Glutamatergic neuron (in vitro differentiated cells): ENCODE measurements around the gene ACSM2A. TPM values are rescaled to one million over a fixed set of nuclear protein-coding genes. Genes with fewer than 3 reads are reported as not detected.
"Not testable (repeated sequence)": the region's sequence is repeated elsewhere in the genome, so short reads cannot be mapped to it uniquely, and the experiment has no call there.

ENCODE experiments used
- DNase-seq: peaks from one replicate; pipeline ENCODE4 v3.0.0; 2022
- H3K27ac Mint-ChIP-seq: one replicate; pipeline ENCODE4 v1.8.0; 2020; ENCODE audit warnings: mild to moderate bottlenecking, mixed read lengths, inconsistent platforms; ENCODE audit not compliant: unreplicated experiment
- H3K27me3 Mint-ChIP-seq: one replicate; pipeline ENCODE4 v1.8.0; 2020; ENCODE audit warnings: mild to moderate bottlenecking, moderate library complexity, mixed read lengths, inconsistent platforms; ENCODE audit not compliant: unreplicated experiment
- H3K36me3 Mint-ChIP-seq: one replicate; pipeline ENCODE4 v1.8.0; 2020; ENCODE audit warnings: mild to moderate bottlenecking, mixed read lengths, inconsistent platforms; ENCODE audit not compliant: unreplicated experiment
- H3K4me1 Mint-ChIP-seq: one replicate; pipeline ENCODE4 v1.8.0; 2020; ENCODE audit warnings: mild to moderate bottlenecking, low read depth, mixed read lengths, inconsistent platforms; ENCODE audit not compliant: unreplicated experiment
- H3K4me3 Mint-ChIP-seq: one replicate; pipeline ENCODE4 v1.8.0; 2020; ENCODE audit warnings: mild to moderate bottlenecking, mixed read lengths, inconsistent platforms; ENCODE audit not compliant: unreplicated experiment
- H3K9me3 Mint-ChIP-seq: one replicate; pipeline ENCODE4 v1.8.0; 2020; ENCODE audit warnings: mild to moderate bottlenecking, moderate library complexity, mixed read lengths, inconsistent platforms; ENCODE audit not compliant: unreplicated experiment
- CTCF ChIP-seq: fragments of 200-600 bp; sonication (generic); IDR thresholded peaks from one replicate; pipeline ENCODE4 v1.5.0; 2021; ENCODE audit not compliant: partially characterized antibody, unreplicated experiment
- total RNA-seq: library from RNA; stranded (reverse); fragmentation: NEBNext Ultra II Directional; extraction: Animal tissue kit (Norgen Biotek cat#: 25700); gene quantifications from one replicate; pipeline ENCODE4 v1.2.1, GENCODE V29; 2021; ENCODE audit not compliant: unreplicated experiment

Gene ACSM2A
- total RNA-seq, 1 donor from 2014 or later, result not detected

- DNase-seq, result no peak
- Mint-ChIP-seq H3K4me1 (no peaks in the 10 kb centered on the region), H3K9me3 (no peaks in the 10 kb centered on the region), H3K36me3 (no peaks in the 10 kb centered on the region), H3K27me3 (peaks cover 2% of the 10 kb centered on the region), H3K4me3 (no peak overlapping the region), H3K27ac (no peak overlapping the region)
- no peak for TF ChIP-seq CTCF
Measured at GRCh38 chr16:20411055-20411454, 40.3 kb upstream of the ACSM2A start.

DNA sequence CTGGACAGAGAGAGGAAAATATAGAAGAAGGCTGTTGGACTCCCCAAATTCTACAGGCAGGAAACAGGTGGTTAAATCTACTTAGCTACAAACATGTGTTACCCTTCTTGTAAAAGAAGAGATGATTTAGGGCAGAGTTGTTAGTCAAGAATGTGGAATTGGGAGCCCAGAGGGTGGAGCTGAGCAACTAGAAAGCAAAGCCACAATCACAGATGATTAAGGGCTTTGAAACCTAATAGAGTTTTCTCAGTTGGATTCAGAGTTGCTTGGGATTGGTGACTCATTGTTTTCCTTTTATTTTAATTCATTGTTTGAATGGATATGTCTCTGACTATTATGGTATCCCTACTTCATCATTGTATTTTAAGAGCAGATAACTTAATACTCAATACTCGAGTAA is 35.8 kb upstream of the ACSM2A start:
- no peaks in the 10 kb centered on the region for H3K9me3 Mint-ChIP-seq
- no peak overlapping the region for H3K27ac Mint-ChIP-seq
- no peak overlapping the region for H3K4me3 Mint-ChIP-seq
- no peaks in the 10 kb centered on the region for H3K4me1 Mint-ChIP-seq
- H3K36me3 Mint-ChIP-seq, result no peaks in the 10 kb centered on the region
- no peak for TF ChIP-seq CTCF
- no peak for DNase-seq
- H3K27me3 Mint-ChIP-seq, result no peaks in the 10 kb centered on the region

GRCh38 chr16:20419093-20419492 is 32.2 kb upstream of the ACSM2A start:
- not testable (repeated sequence) for H3K4me1 Mint-ChIP-seq, H3K9me3 Mint-ChIP-seq

DNA sequence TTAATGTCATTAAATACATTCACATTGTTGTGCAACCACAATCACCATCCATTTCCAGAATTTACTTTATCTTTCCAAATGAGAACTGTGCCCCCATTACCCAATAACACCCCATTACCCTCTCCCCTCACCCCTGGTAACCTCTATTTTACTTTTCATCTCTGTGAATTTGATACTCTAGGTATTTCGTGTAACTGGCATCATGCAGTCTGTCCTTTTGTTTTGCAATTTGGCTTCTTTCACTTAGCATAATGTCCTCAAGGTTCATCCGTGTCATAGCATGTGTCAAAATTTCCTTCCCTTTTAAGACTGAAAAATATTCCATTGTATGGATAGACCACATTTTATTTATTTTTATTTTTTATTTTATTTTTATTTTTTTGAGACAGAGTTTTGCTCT is 29.6 kb upstream of the ACSM2A start:
- not testable (repeated sequence) for H3K4me1 Mint-ChIP-seq, H3K9me3 Mint-ChIP-seq, DNase-seq, H3K36me3 Mint-ChIP-seq, H3K4me3 Mint-ChIP-seq, H3K27me3 Mint-ChIP-seq, H3K27ac Mint-ChIP-seq

More at GRCh38 chr16:20419093-20419492, 32.2 kb upstream of the ACSM2A start:
- DNase-seq, H3K27ac Mint-ChIP-seq, H3K4me3 Mint-ChIP-seq, H3K27me3 Mint-ChIP-seq, H3K36me3 Mint-ChIP-seq: not testable (repeated sequence)

DNA sequence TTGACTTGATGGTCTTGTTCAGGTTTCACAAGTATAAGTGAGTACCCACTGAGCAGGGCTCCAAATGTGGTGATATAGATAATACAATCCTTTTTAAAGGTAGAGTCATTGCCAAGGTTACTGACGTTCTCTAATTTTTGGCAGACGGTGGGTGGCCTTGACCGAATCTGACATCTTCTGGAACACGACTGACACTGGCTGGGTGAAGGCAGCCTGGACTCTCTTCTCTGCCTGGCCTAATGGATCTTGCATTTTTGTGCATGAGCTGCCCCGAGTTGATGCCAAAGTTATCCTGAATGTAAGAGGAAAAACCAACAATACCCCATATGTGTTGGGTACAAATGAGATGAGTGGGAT is 27.6 kb upstream of the ACSM2A start:
- not testable (repeated sequence) for DNase-seq, H3K27ac Mint-ChIP-seq, H3K27me3 Mint-ChIP-seq, H3K4me1 Mint-ChIP-seq, H3K4me3 Mint-ChIP-seq, H3K36me3 Mint-ChIP-seq, H3K9me3 Mint-ChIP-seq

DNA sequence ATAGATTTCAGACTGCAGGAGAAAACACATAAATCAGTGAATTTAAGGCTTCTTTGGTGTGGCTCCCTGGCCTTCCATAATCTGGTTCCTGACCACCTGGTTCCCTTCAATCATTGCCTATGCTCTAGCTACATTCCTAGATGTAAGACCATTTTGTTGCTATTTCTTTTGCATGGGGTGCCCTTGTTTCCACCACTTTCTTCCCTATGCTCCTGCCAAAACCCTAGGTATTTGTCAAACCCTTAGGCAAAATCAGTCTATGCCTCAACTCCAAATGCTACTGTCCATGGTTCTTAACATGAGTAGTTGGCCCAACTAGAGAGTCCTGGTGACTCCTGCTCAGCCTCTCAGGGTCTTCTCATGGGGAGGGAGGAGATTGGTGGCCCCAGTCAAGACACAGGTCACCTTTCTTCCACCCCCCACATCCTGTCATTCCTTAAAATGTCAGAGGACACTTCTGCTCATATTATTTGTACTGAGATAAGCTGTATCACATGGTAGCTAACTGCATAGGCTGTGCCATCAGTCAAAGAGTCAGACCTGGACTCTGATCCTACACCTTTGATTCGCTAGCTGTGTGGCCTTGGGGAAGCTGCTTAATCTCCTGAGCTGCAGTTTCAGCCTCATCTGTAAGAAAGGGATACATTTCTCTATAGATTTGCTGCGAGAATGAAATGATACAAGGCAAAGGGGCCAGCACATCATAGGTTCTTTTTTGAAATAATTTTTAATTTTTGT is 27.0 kb upstream of the ACSM2A start:
- H3K27me3 Mint-ChIP-seq, result peaks cover under 1% of the 10 kb centered on the region
- H3K4me3 Mint-ChIP-seq, result no peak overlapping the region
- H3K4me1 Mint-ChIP-seq, result no peaks in the 10 kb centered on the region
- no peaks in the 10 kb centered on the region for H3K36me3 Mint-ChIP-seq
- H3K9me3 Mint-ChIP-seq, result no peaks in the 10 kb centered on the region
- no peak for DNase-seq
- no peak for TF ChIP-seq CTCF
- no peak overlapping the region for H3K27ac Mint-ChIP-seq

DNA sequence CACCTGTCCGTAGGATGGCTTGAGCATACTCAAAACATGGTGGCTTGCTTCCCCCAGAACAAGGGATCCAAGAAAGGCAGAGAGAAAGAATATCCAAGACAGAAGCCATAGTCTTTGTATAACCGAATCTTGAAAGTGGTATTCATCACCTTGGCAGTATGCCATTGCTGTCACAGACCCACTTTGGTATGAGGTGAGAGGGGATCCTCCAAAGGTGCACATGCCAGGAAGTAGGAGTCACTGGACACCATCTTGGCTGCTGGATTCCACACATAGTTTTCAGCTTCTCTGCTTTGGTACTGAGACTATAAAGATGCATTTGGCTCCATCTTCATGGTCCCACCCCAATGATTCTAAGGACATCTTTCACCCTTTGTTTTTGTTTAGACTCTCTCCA is 23.9 kb upstream of the ACSM2A start:
- not testable (repeated sequence) for H3K9me3 Mint-ChIP-seq, H3K4me3 Mint-ChIP-seq, DNase-seq, H3K36me3 Mint-ChIP-seq, H3K4me1 Mint-ChIP-seq, H3K27ac Mint-ChIP-seq, H3K27me3 Mint-ChIP-seq

GRCh38 chr16:20429499-20429898 is 21.8 kb upstream of the ACSM2A start:
- H3K27ac Mint-ChIP-seq, H3K36me3 Mint-ChIP-seq, H3K9me3 Mint-ChIP-seq, H3K4me3 Mint-ChIP-seq, DNase-seq, H3K27me3 Mint-ChIP-seq, H3K4me1 Mint-ChIP-seq: not testable (repeated sequence)

- DNase-seq, H3K27ac Mint-ChIP-seq, H3K27me3 Mint-ChIP-seq, H3K4me1 Mint-ChIP-seq, H3K9me3 Mint-ChIP-seq, H3K36me3 Mint-ChIP-seq, H3K4me3 Mint-ChIP-seq: not testable (repeated sequence)
Measured at GRCh38 chr16:20430480-20430879, 20.8 kb upstream of the ACSM2A start.
